Activated CD4-positive, CD25-positive, alpha-beta regulatory T cell treated with anti-CD3 and anti-CD28 coated beads, Interleukin-2, amount 50 U/mL, for 72 hours (primary cell): ENCODE measurements around the gene PSMD1.
"Not testable (repeated sequence)": the region's sequence is repeated elsewhere in the genome, so short reads cannot be mapped to it uniquely, and the experiment has no call there.

Experiments
- DNase-seq: peaks from one replicate; pipeline ENCODE4 v3.0.0; 2021

PSMD1 gene

GRCh38 chr2:231163011-231163410, 106.3 kb downstream of the PSMD1 start:
- no peak for DNase-seq

GRCh38 chr2:231163414-231164095, 106.9 kb downstream of the PSMD1 start:
- DNase-seq: no peak

GRCh38 chr2:231167745-231168459, 111.2 kb downstream of the PSMD1 start:
- no peak for DNase-seq

- no peak for DNase-seq
Observed at GRCh38 chr2:231168460-231169139, 111.9 kb downstream of the PSMD1 start.

- DNase-seq: no peak
Observed at GRCh38 chr2:231169488-231169887, 112.8 kb downstream of the PSMD1 start.

- DNase-seq: no peak
Observed at GRCh38 chr2:231170055-231170454, 113.4 kb downstream of the PSMD1 start.

- DNase-seq: no peak
Observed at GRCh38 chr2:231172025-231172424, 115.4 kb downstream of the PSMD1 start.

- no peak for DNase-seq
Observed at GRCh38 chr2:231174211-231174651, 117.6 kb downstream of the PSMD1 start.

GRCh38 chr2:231176066-231176465, 119.4 kb downstream of the PSMD1 start:
- DNase-seq: no peak

- DNase-seq: no peak
Observed at GRCh38 chr2:231177156-231178025, 120.7 kb downstream of the PSMD1 start.

GRCh38 chr2:231178805-231179204, 122.1 kb downstream of the PSMD1 start:
- not testable (repeated sequence) for DNase-seq

- no peak for DNase-seq
Observed at GRCh38 chr2:231181860-231182512, 125.3 kb downstream of the PSMD1 start.

GRCh38 chr2:231182513-231182899, 125.8 kb downstream of the PSMD1 start:
- DNase-seq: no peak

GRCh38 chr2:231183851-231184250, 127.2 kb downstream of the PSMD1 start:
- DNase-seq: no peak

- peak; percentile 11 for DNase-seq
Observed at GRCh38 chr2:231184319-231184718, 127.7 kb downstream of the PSMD1 start.

- peak; percentile 23 for DNase-seq
Observed at GRCh38 chr2:231185050-231185725, 128.5 kb downstream of the PSMD1 start.

GRCh38 chr2:231185886-231186285, 129.2 kb downstream of the PSMD1 start:
- DNase-seq: no peak

- no peak for DNase-seq
Observed at GRCh38 chr2:231186325-231186724, 129.7 kb downstream of the PSMD1 start.

GRCh38 chr2:231187736-231188505, 131.3 kb downstream of the PSMD1 start:
- DNase-seq: no peak

GRCh38 chr2:231188506-231189170, 132.0 kb downstream of the PSMD1 start:
- no peak for DNase-seq
